IMR-90 (cell line): Measurements from ENCODE around the gene ZNF660. TPM values are rescaled to one million over a fixed set of nuclear protein-coding genes. Genes with fewer than 3 reads are reported as not detected.

Experiments
- ATAC-seq: fragments of 200-7000 bp; cut with Tn5 transposase; 2 replicates; pipeline ENCODE4 v1.9.1; 2020; ENCODE audit warnings: low read depth, mild to moderate bottlenecking, moderate library complexity
- BruUV-seq: library from RNA; stranded (reverse); fragments of 400-500 nt; replicated peaks from 2 replicates; lab custom pipeline; 2021; lab: Mats Ljungman, UMichigan
- CTCF ChIA-PET: fragments of 300-600 bp; formaldehyde crosslinking; extraction: SDS; loops from one replicate; lab custom pipeline; 2021; ENCODE audit warnings: antibody characterized with exemption; lab: Yijun Ruan, JAX
- POLR2A ChIA-PET: fragments of 300-600 bp; sonication (Branson Sonifier 250); formaldehyde crosslinking; loops from one replicate; lab custom pipeline; 2022; ENCODE audit warnings: antibody characterized with exemption; ENCODE audit not compliant: unreplicated experiment; lab: Charles Lee
- DNase-seq: peaks from one replicate; pipeline ENCODE4 v3.0.0; 2013
- H2AFZ ChIP-seq: replicated peaks from 2 replicates; pipeline ENCODE3; 2013; ENCODE audit warnings: low read length, mild to moderate bottlenecking; ENCODE audit not compliant: poor library complexity
- H2AK5ac ChIP-seq: 2 replicates; pipeline ENCODE4 v1.6.1; 2013; ENCODE audit warnings: low read depth, low read length, inconsistent platforms
- H2AK9ac ChIP-seq: replicated peaks from 2 replicates; pipeline ENCODE3; 2013; ENCODE audit warnings: mild to moderate bottlenecking, low read depth, low read length, moderate library complexity; ENCODE audit not compliant: poor library complexity
- H2BK120ac ChIP-seq: 2 replicates; pipeline ENCODE4 v1.6.1; 2013; ENCODE audit warnings: low read depth, low read length, inconsistent platforms
- H2BK15ac ChIP-seq: 3 replicates; pipeline ENCODE4 v1.6.1; 2013; ENCODE audit warnings: low read depth, low read length, inconsistent platforms
- H2BK20ac ChIP-seq: 2 replicates; pipeline ENCODE4 v1.6.1; 2013; ENCODE audit warnings: low read depth, mild to moderate bottlenecking, inconsistent platforms, low read length, moderate library complexity
- H2BK5ac ChIP-seq: 2 replicates; pipeline ENCODE4 v1.6.1; 2013; ENCODE audit warnings: mild to moderate bottlenecking, low read depth, low read length, inconsistent platforms; ENCODE audit not compliant: poor library complexity, severe bottlenecking
- H3K14ac ChIP-seq: replicated peaks from 2 replicates; pipeline ENCODE4 v1.6.1; 2013; ENCODE audit warnings: low read depth, low read length, inconsistent platforms
- H3K18ac ChIP-seq: 2 replicates; pipeline ENCODE4 v1.6.1; 2013; ENCODE audit warnings: low read depth, low read length, control low read depth
- H3K23ac ChIP-seq: 2 replicates; pipeline ENCODE4 v1.6.1; 2013; ENCODE audit warnings: low read depth, low read length, inconsistent platforms
- H3K27ac ChIP-seq: 2 replicates; pipeline ENCODE4 v1.5.1; 2013; ENCODE audit warnings: mild to moderate bottlenecking, control low read depth, low read length; ENCODE audit not compliant: insufficient read depth
- H3K27me3 ChIP-seq: 2 replicates; pipeline ENCODE4 v1.6.1; 2013; ENCODE audit warnings: low read length; ENCODE audit not compliant: control insufficient read depth, insufficient read depth
- H3K36me3 ChIP-seq: 2 replicates; pipeline ENCODE4 v1.6.1; 2013; ENCODE audit warnings: low read length, mixed read lengths; ENCODE audit not compliant: control insufficient read depth, insufficient read depth
- H3K4ac ChIP-seq: 2 replicates; pipeline ENCODE4 v1.6.1; 2013; ENCODE audit warnings: low read depth, low read length, inconsistent platforms
- H3K4me1 ChIP-seq: 2 replicates; pipeline ENCODE4 v1.6.1; 2013; ENCODE audit warnings: low read length, mixed read lengths; ENCODE audit not compliant: control insufficient read depth, insufficient read depth
- H3K4me2 ChIP-seq: 2 replicates; pipeline ENCODE4 v1.6.1; 2013; ENCODE audit warnings: low read depth, mild to moderate bottlenecking, control low read depth, low read length, moderate library complexity
- H3K4me3 ChIP-seq: 2 replicates; pipeline ENCODE4 v1.5.1; 2013; ENCODE audit warnings: low read depth, mild to moderate bottlenecking, control low read depth, low read length, moderate library complexity; ENCODE audit not compliant: insufficient read depth
- H3K56ac ChIP-seq: 2 replicates; pipeline ENCODE4 v1.6.1; 2013; ENCODE audit warnings: low read length, inconsistent platforms; ENCODE audit not compliant: insufficient read depth; ENCODE audit errors: extremely low read depth
- H3K79me1 ChIP-seq, 2 experiments: 2 replicates each; pipeline ENCODE4 v1.6.1; 2013; ENCODE audit warnings: low read length in 2 of 2, inconsistent platforms in 1 of 2, low read depth in 1 of 2
- H3K9ac ChIP-seq: 2 replicates; pipeline ENCODE4 v1.6.1; 2013; ENCODE audit warnings: low read depth, low read length, control low read depth
- H3K9me1 ChIP-seq: 2 replicates; pipeline ENCODE4 v1.6.1; 2013; ENCODE audit warnings: low read length, inconsistent platforms; ENCODE audit not compliant: insufficient read depth
- H3K9me3 ChIP-seq: 2 replicates; pipeline ENCODE4 v1.6.1; 2013; ENCODE audit warnings: low read length; ENCODE audit not compliant: control insufficient read depth, insufficient read depth
- H4K20me1 ChIP-seq: 2 replicates; pipeline ENCODE4 v1.6.1; 2013; ENCODE audit warnings: low read length, inconsistent platforms; ENCODE audit not compliant: insufficient read depth
- H4K5ac ChIP-seq: 2 replicates; pipeline ENCODE4 v1.6.1; 2013; ENCODE audit warnings: mild to moderate bottlenecking, low read depth, low read length, control low read depth
- H4K8ac ChIP-seq, 2 experiments: 2 replicates each; pipeline ENCODE4 v1.6.1; 2013; ENCODE audit warnings: low read depth in 2 of 2, low read length in 2 of 2, control low read depth in 1 of 2, inconsistent platforms in 1 of 2
- H4K91ac ChIP-seq: 2 replicates; pipeline ENCODE4 v1.6.1; 2013; ENCODE audit warnings: low read depth, low read length, inconsistent platforms; ENCODE audit not compliant: insufficient read depth
- BHLHE40 ChIP-seq: fragments of 150-350 bp; IDR thresholded peaks from 2 replicates; pipeline ENCODE4 v1.6.1; 2016; ENCODE audit warnings: mild to moderate bottlenecking, low read depth, low read length
- CEBPB ChIP-seq: IDR thresholded peaks from 2 replicates; pipeline ENCODE4 v1.6.1; 2012; ENCODE audit warnings: low read depth, low read length, improper control_type of control experiment
- WGBS, 2 experiments: methylation state at CpG; one replicate each; pipeline versions ENCODE4 v1.1.5 to v1.1.7; 2013; ENCODE audit warnings: missing lambda C conversion rate in 2 of 2; ENCODE audit not compliant: insufficient read length in 1 of 2; ENCODE audit errors: extremely low coverage in 2 of 2; 5-methylcytosine and 5-hydroxymethylcytosine counted together
- dilution Hi-C: fragments of 300-500 bp; cut with HindIII; formaldehyde crosslinking; loops from one replicate; pipeline ENCODE4 v1.14.3; 2018; ENCODE audit warnings: low sequenced_read_pairs; ENCODE audit not compliant: unreplicated experiment
- in situ Hi-C: fragments of 300-500 bp; cut with MboI; formaldehyde crosslinking; loops from 3 replicates; pipeline ENCODE4 v1.14.3; 2019; ENCODE audit warnings: low sequenced_read_pairs, inconsistent platforms, mixed read lengths
- intact Hi-C: fragments of 100-400 bp; cut with micrococcal nuclease; formaldehyde crosslinking; loops from 2 replicates; pipeline ENCODE4 v1.10.0; 2022
- polyA plus RNA-seq, 3 experiments: library from polyadenylated mRNA; depleted of rRNA; stranded (reverse); fragments of >200 nt; gene quantifications; 2 replicates each; pipeline ENCODE4 v1.2.3, GENCODE V29; 2012; ENCODE audit warnings: low replicate concordance in 1 of 3
- total RNA-seq: library from RNA; depleted of rRNA; stranded (reverse); fragments of >200 nt; gene quantifications from 2 replicates; pipeline ENCODE4 v1.2.3, GENCODE V29; 2012
- TF ChIP-seq, protein P1 (sequence below): conservative IDR thresholded peaks from 2 replicates; pipeline ENCODE4 v1.5.1; 2012; ENCODE audit warnings: mild to moderate bottlenecking, low read depth, low read length, improper control_type of control experiment
- TF ChIP-seq, protein P2 (sequence below): fragments of 150-350 bp; IDR thresholded peaks from 2 replicates; pipeline ENCODE4 v1.6.1; 2016; ENCODE audit warnings: low read depth, mild to moderate bottlenecking, low read length, moderate library complexity, borderline replicate concordance

The ZNF660 gene
- total and polyA plus RNA-seq, 2 of the 4 experiments (the other 2 are of a cell fraction) = 0.70 to 1.3 TPM

GRCh38 chr3:44601749-44602148, 17.0 kb downstream of the ZNF660 start:
- Histone ChIP-seq H4K8ac (no peak overlapping the region), H3K56ac (no peak overlapping the region), H3K18ac (no peak overlapping the region), H4K5ac (no peak overlapping the region), H2BK15ac (no peak overlapping the region), H2BK120ac (no peak overlapping the region), H2AK5ac (no peak overlapping the region), H3K4ac (no peak overlapping the region), H2BK20ac (no peak overlapping the region), H3K27ac (no peak overlapping the region), H3K27me3 (no peaks in the 10 kb centered on the region), H3K4me3 (no peak overlapping the region), H3K79me1 (no peaks in the 10 kb centered on the region), H2AFZ (no peak overlapping the region), H2AK9ac (no peak overlapping the region), H3K9ac (no peak overlapping the region), H3K9me1 (no peaks in the 10 kb centered on the region), H3K4me2 (no peak overlapping the region), H3K14ac (no peak overlapping the region), H4K91ac (no peak overlapping the region), H3K36me3 (peaks cover 5% of the 10 kb centered on the region; the same call in 1 of the 2 replicates), H3K4me1 (no peaks in the 10 kb centered on the region), H2BK5ac (no peak overlapping the region), H3K23ac (no peak overlapping the region), H4K20me1 (no peaks in the 10 kb centered on the region), H3K9me3 (0 out of 2 replicates have a peak, but pooled peaks cover 5% of the 10 kb centered on the region)
- ChIA-PET CTCF (no interaction called here), POLR2A (no interaction called here)
- no CpG with 5 or more reads among the region's 2 CpGs for WGBS, 2 experiments
- dilution Hi-C loops = no loop called here
- BruUV-seq = no TSS peak
- no peak for DNase-seq
- intact Hi-C loops = no loop called here
- no peak for ATAC-seq
- in situ Hi-C loops = no loop called here
- TF ChIP-seq, protein P1, sequence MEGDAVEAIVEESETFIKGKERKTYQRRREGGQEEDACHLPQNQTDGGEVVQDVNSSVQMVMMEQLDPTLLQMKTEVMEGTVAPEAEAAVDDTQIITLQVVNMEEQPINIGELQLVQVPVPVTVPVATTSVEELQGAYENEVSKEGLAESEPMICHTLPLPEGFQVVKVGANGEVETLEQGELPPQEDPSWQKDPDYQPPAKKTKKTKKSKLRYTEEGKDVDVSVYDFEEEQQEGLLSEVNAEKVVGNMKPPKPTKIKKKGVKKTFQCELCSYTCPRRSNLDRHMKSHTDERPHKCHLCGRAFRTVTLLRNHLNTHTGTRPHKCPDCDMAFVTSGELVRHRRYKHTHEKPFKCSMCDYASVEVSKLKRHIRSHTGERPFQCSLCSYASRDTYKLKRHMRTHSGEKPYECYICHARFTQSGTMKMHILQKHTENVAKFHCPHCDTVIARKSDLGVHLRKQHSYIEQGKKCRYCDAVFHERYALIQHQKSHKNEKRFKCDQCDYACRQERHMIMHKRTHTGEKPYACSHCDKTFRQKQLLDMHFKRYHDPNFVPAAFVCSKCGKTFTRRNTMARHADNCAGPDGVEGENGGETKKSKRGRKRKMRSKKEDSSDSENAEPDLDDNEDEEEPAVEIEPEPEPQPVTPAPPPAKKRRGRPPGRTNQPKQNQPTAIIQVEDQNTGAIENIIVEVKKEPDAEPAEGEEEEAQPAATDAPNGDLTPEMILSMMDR = no peak
- no peak for TF ChIP-seq CEBPB
- TF ChIP-seq BHLHE40 = no peak
- TF ChIP-seq, protein P2, sequence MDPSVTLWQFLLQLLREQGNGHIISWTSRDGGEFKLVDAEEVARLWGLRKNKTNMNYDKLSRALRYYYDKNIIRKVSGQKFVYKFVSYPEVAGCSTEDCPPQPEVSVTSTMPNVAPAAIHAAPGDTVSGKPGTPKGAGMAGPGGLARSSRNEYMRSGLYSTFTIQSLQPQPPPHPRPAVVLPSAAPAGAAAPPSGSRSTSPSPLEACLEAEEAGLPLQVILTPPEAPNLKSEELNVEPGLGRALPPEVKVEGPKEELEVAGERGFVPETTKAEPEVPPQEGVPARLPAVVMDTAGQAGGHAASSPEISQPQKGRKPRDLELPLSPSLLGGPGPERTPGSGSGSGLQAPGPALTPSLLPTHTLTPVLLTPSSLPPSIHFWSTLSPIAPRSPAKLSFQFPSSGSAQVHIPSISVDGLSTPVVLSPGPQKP = no peak
